Calu3 (cell line): ENCODE measurements around the gene AGAP3. TPM values are rescaled to one million over a fixed set of nuclear protein-coding genes. Genes with fewer than 3 reads are reported as not detected.

Experiments
- BruUV-seq: library from RNA; stranded (reverse); fragments of 400-500 nt; replicated peaks from 2 replicates; lab custom pipeline; 2021; lab: Mats Ljungman, UMichigan
- CTCF ChIA-PET: fragments of 300-600 bp; sonication (Branson Sonifier 250); formaldehyde crosslinking; loops from one replicate; lab custom pipeline; 2022; ENCODE audit warnings: antibody characterized with exemption; lab: Charles Lee
- DNase-seq: peaks from one replicate; pipeline ENCODE4 v3.0.0; 2022
- H3K27ac Mint-ChIP-seq: one replicate; pipeline ENCODE4 v1.8.0; 2022; ENCODE audit warnings: mixed read lengths; ENCODE audit not compliant: unreplicated experiment
- H3K27me3 Mint-ChIP-seq: one replicate; pipeline ENCODE4 v1.8.0; 2022; ENCODE audit warnings: mixed read lengths; ENCODE audit not compliant: unreplicated experiment
- H3K36me3 Mint-ChIP-seq: one replicate; pipeline ENCODE4 v1.8.0; 2022; ENCODE audit warnings: mild to moderate bottlenecking, moderate library complexity, mixed read lengths; ENCODE audit not compliant: insufficient read depth, unreplicated experiment
- H3K4me1 Mint-ChIP-seq: one replicate; pipeline ENCODE4 v1.8.0; 2022; ENCODE audit warnings: mild to moderate bottlenecking, low read depth, mixed read lengths; ENCODE audit not compliant: unreplicated experiment
- H3K4me3 Mint-ChIP-seq: one replicate; pipeline ENCODE4 v1.8.0; 2022; ENCODE audit warnings: mild to moderate bottlenecking, low read depth, moderate library complexity, mixed read lengths; ENCODE audit not compliant: unreplicated experiment
- H3K9me3 Mint-ChIP-seq: one replicate; pipeline ENCODE4 v1.8.0; 2022; ENCODE audit warnings: low read depth, mixed read lengths; ENCODE audit not compliant: unreplicated experiment
- intact Hi-C: fragments of 100-400 bp; cut with micrococcal nuclease; formaldehyde crosslinking; loops from one replicate; pipeline ENCODE4 v1.10.0; 2022; ENCODE audit not compliant: unreplicated experiment
- total RNA-seq: library from RNA; stranded (reverse); gene quantifications from 2 replicates; pipeline ENCODE4 v1.2.3, GENCODE V29; 2022
- TF ChIP-seq, protein P1 (sequence below): fragments of 200-600 bp; IDR thresholded peaks from one replicate; pipeline ENCODE4 v1.8.0; 2022; ENCODE audit warnings: antibody characterized with exemption; ENCODE audit not compliant: unreplicated experiment

The AGAP3 gene
- total RNA-seq, 1 experiment from 2014 or later: 73.4 TPM

DNA sequence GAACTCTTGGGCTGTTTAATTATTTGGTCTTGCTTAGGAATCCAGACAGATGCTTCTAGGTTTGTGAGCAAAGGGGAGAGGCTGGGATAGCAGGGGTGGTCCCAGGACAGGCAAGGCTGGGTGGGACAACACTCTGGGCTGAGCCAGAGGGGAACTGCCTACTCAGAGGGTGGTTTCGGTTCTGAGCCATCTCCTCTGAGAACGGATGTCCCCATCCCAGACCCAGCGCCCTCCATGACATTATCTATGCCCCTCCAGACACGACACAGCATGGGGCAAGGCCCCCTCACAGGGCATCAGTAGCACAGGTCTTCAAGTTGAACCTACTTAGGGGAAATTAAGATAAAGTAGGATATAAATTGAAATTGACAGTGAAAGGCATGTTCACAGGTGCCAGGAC, 93.7 kb downstream of the AGAP3 start:
- no peaks in the 10 kb centered on the region for H3K9me3 Mint-ChIP-seq
- peaks cover 83% of the 10 kb centered on the region for H3K27me3 Mint-ChIP-seq
- no peak overlapping the region for H3K27ac Mint-ChIP-seq
- H3K36me3 Mint-ChIP-seq: no peaks in the 10 kb centered on the region
- H3K4me1 Mint-ChIP-seq: no peaks in the 10 kb centered on the region
- CTCF ChIA-PET: no interaction called here
- no TSS peak for BruUV-seq
- no peak overlapping the region for H3K4me3 Mint-ChIP-seq
- DNase-seq: no peak
- intact Hi-C loops: no loop called here
- TF ChIP-seq, protein P1, sequence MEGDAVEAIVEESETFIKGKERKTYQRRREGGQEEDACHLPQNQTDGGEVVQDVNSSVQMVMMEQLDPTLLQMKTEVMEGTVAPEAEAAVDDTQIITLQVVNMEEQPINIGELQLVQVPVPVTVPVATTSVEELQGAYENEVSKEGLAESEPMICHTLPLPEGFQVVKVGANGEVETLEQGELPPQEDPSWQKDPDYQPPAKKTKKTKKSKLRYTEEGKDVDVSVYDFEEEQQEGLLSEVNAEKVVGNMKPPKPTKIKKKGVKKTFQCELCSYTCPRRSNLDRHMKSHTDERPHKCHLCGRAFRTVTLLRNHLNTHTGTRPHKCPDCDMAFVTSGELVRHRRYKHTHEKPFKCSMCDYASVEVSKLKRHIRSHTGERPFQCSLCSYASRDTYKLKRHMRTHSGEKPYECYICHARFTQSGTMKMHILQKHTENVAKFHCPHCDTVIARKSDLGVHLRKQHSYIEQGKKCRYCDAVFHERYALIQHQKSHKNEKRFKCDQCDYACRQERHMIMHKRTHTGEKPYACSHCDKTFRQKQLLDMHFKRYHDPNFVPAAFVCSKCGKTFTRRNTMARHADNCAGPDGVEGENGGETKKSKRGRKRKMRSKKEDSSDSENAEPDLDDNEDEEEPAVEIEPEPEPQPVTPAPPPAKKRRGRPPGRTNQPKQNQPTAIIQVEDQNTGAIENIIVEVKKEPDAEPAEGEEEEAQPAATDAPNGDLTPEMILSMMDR: no peak

DNA sequence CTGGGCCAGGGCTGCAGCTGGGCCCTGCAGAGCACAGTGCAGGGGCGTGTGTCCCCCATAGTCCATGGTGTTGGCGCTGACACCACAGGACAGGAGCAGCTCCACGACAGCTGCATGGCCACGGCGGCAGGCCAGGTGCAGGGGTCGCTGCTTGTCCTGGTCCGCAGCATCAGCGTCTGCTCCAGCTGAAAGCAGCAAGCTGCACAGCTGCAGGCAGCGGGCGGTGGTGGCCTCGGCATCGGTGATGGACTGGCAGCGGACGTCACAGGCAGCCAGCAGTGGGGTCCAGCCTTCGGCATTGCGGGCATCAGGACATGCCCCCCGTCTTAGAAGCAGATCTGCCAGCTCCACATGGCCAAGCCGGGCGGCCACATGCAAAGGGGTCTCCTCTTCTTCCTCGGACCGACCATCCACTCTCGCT, 94.7 kb downstream of the AGAP3 start:
- H3K27ac Mint-ChIP-seq: no peak overlapping the region
- H3K9me3 Mint-ChIP-seq: no peaks in the 10 kb centered on the region
- CTCF ChIA-PET: no interaction called here
- no peak overlapping the region for H3K4me3 Mint-ChIP-seq
- H3K36me3 Mint-ChIP-seq: no peaks in the 10 kb centered on the region
- DNase-seq: no peak
- BruUV-seq: no TSS peak
- peaks cover 73% of the 10 kb centered on the region for H3K27me3 Mint-ChIP-seq
- TF ChIP-seq, protein P1: no peak
- no peaks in the 10 kb centered on the region for H3K4me1 Mint-ChIP-seq
- intact Hi-C loops: no loop called here

DNA sequence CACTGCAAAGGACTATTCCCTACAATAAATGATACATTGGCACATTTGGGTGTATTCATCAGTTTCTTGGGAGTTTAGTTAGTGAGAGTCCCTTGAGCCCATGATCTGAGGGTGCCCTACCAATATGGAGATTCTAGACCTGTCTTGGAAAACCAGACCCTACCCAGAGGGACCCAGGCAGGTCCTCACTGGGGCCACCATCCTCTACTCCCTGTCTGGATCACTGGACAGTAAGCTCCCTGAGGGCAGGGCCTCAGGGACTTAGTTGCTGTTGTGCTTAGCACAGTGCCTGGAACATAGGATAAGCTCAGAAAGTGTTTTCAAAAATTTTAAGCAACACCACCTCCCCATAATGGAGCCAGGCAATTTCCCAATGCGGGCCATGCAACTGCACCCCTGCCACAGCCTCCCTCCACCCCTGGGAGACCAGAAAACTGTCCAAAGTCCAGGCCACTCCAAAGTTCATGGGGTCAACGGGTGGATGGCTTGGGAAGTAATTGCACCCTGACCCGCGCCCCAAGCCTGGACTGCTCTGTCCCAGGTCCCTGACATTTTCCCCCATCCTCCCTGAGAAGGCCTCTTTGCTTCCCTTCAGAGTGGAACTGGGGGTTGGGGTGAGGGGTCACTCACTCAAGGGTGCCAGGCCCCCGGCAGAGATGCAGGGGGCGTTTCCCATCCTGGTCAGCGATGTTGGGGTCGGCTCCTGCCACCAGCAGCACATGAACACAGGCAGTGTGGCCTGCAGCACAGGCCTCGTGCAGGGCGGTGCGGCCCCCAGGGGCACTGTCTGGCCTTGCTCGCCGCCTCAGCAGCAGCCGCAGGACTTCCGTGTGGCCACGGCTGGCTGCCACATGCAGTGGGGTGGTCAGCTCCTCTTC, 99.7 kb downstream of the AGAP3 start:
- Mint-ChIP-seq H3K27me3 (peaks cover 70% of the 10 kb centered on the region), H3K9me3 (no peaks in the 10 kb centered on the region), H3K4me1 (no peaks in the 10 kb centered on the region), H3K27ac (no peak overlapping the region), H3K4me3 (no peak overlapping the region), H3K36me3 (no peaks in the 10 kb centered on the region)
- TF ChIP-seq, protein P1: no peak
- no TSS peak for BruUV-seq
- intact Hi-C loops: no loop called here
- no peak for DNase-seq
- CTCF ChIA-PET: no interaction called here

DNA sequence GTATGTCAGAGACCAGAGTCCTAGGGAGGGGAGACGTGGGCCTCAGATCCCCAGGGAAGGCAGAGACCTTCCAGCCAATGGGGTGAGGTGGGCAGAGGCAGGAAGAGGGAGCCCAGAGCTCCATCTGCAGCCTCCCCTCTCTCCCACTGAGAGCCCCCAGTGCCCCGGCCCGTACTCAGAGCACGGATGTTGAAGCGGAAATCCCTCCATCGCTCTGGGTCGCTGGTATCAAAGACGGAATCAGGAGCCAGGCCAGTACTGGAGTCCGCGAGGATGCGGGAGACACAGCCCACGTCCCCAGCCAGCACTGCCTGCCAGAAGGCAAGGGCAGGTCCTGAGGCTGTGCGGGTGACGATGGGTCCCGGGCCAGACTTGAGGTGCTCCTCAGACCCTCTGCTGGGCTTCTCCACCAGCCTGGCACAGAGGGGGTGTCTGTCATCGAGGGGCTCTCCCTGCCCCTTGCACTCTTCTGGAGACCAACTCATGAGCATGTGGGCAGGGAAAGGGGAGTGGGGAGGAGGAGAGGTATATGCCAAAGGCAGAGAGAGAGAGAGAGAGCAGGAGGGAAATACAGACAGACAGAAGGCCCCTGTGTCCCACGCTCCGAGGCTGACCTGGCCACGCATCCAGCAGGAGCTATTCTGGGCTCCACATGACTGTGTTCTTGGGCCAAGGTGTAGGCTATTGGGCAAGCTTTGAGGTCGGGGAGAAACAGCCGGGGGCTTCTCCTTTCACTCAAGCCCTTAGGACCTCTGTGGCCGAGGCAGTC, 100.5 kb downstream of the AGAP3 start, which contains the start of gene ASB10:
TSS of gene ASB10 (minus strand) at position 611 of the 769 bp plus-strand sequence. CDS start at position 491, 120 bp downstream.
- H3K27ac Mint-ChIP-seq: no peak within 1 kb of the TSS
- H3K4me1 Mint-ChIP-seq: no peaks in the 10 kb centered on the region
- TF ChIP-seq, protein P1: no peak
- H3K4me3 Mint-ChIP-seq: no peak within 1 kb of the TSS
- H3K36me3 Mint-ChIP-seq: no peaks in the 10 kb centered on the region
- BruUV-seq: no TSS peak
- no peak for DNase-seq
- H3K27me3 Mint-ChIP-seq: peaks cover 70% of the 10 kb centered on the region
- intact Hi-C loops: no loop called here
- H3K9me3 Mint-ChIP-seq: no peaks in the 10 kb centered on the region
- CTCF ChIA-PET: no interaction called here
